Tibial nerve (tissue), 4 donors: ENCODE measurements around the gene PLCD3. TPM values are rescaled to one million over a fixed set of nuclear protein-coding genes. Genes with fewer than 3 reads are reported as not detected.

Experiments used
- DNase-seq, 2 donors: peaks; one replicate each; pipeline ENCODE4 v3.0.0-alpha.2; 2019; ENCODE audit warnings: low spot score in 2 of 2
- H3K27ac ChIP-seq, 4 donors: fragments of 200-600 bp; sonication (generic) in 3 of 4; one replicate each; pipeline ENCODE4 v1.5.1; 2017 to 2019; ENCODE audit warnings: mild to moderate bottlenecking in 1 of 4
- H3K27me3 ChIP-seq, 2 donors: fragments of 200-600 bp; sonication (generic) in 1 of 2; one replicate each; pipeline versions ENCODE4 v1.5.1 to v1.6.0; 2017 to 2019
- H3K36me3 ChIP-seq, 3 donors: fragments of 200-600 bp; sonication (generic); one replicate each; pipeline ENCODE4 v1.5.1; 2018 to 2019
- H3K4me1 ChIP-seq, 4 donors: fragments of 200-600 bp; sonication (generic) in 3 of 4; one replicate each; pipeline ENCODE4 v1.5.1; 2017 to 2019
- H3K4me3 ChIP-seq, 4 donors: fragments of 200-600 bp; sonication (generic) in 3 of 4; one replicate each; pipeline ENCODE4 v1.5.1; 2017 to 2019; ENCODE audit warnings: mild to moderate bottlenecking in 1 of 4, moderate library complexity in 1 of 4
- H3K9me3 ChIP-seq, 4 donors: fragments of 200-600 bp; sonication (generic) in 3 of 4; one replicate each; pipeline ENCODE4 v1.5.1; 2017 to 2019
- EP300 ChIP-seq, 2 donors: sonication (generic); formaldehyde crosslinking; IDR thresholded peaks; one replicate each; pipeline ENCODE4 v1.6.1; 2017; ENCODE audit warnings: antibody characterized with exemption in 2 of 2, mild to moderate bottlenecking in 1 of 2
- POLR2A ChIP-seq, 2 donors: fragments of 450-650 bp; IDR thresholded peaks; one replicate each; pipeline ENCODE4 v1.6.1; 2017; ENCODE audit warnings: antibody characterized with exemption in 2 of 2, mild to moderate bottlenecking in 2 of 2, moderate library complexity in 2 of 2
- WGBS, 2 donors: methylation state at CpG; one replicate each; pipeline ENCODE4 v1.1.5; 2018; 5-methylcytosine and 5-hydroxymethylcytosine counted together
- total RNA-seq, 4 donors: library from RNA; depleted of rRNA; stranded (reverse); fragments of >200 nt; gene quantifications; one replicate each; pipeline ENCODE4 v1.1.0, GENCODE V29; 2016
- TF ChIP-seq, protein P1 (sequence below), 5 experiments: fragments of 200-600 bp in 3 of 5; fragments of 450-650 bp in 2 of 5; sonication (generic) in 3 of 5; IDR thresholded peaks; one replicate each; pipeline ENCODE4 v1.5.1; 2016 to 2019; ENCODE audit warnings: antibody characterized with exemption in 5 of 5, mild to moderate bottlenecking in 3 of 5, moderate library complexity in 2 of 5

Gene PLCD3
- total RNA-seq, 4 donors from 2014 or later, result 45.7 to 103 (median 69.3) TPM

DNA sequence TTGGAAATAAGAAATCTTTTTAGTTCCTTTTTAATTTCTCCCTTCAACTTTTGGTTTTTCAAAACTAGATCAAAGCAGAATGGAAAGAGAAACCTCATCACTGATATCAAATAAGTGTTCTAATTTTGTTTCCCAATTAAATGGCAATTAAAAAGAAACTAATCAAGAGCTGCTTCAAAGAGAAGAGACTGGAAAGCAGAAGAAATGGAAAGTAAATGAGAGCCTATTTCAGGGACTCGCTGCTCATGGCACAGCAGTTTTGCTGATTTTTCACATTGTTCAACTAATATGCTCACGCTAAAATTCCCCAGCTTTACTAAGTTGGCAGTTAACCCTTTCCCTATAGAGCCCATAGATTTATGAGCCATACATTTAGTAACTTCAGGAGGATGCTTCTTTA, 64.7 kb downstream of the PLCD3 start:
- 41 to 46% methylated on average over 2 of the region's 2 CpGs for WGBS, 2 donors
- H3K9me3 ChIP-seq, result no peaks in the 10 kb centered on the region
- TF ChIP-seq EP300 (IDR thresholded peaks at IDR 0.05), result no peak
- TF ChIP-seq POLR2A (IDR thresholded peaks at IDR 0.05), result no peak
- TF ChIP-seq, protein P1, sequence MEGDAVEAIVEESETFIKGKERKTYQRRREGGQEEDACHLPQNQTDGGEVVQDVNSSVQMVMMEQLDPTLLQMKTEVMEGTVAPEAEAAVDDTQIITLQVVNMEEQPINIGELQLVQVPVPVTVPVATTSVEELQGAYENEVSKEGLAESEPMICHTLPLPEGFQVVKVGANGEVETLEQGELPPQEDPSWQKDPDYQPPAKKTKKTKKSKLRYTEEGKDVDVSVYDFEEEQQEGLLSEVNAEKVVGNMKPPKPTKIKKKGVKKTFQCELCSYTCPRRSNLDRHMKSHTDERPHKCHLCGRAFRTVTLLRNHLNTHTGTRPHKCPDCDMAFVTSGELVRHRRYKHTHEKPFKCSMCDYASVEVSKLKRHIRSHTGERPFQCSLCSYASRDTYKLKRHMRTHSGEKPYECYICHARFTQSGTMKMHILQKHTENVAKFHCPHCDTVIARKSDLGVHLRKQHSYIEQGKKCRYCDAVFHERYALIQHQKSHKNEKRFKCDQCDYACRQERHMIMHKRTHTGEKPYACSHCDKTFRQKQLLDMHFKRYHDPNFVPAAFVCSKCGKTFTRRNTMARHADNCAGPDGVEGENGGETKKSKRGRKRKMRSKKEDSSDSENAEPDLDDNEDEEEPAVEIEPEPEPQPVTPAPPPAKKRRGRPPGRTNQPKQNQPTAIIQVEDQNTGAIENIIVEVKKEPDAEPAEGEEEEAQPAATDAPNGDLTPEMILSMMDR (IDR thresholded peaks at IDR 0.05), result no peak
- no peak for DNase-seq
- H3K36me3 ChIP-seq, result peaks cover 0 to 54% (median 0%) of the 10 kb centered on the region in 3 donors
- no peak overlapping the region for H3K4me3 ChIP-seq
- no peaks in the 10 kb centered on the region for H3K27me3 ChIP-seq
- H3K27ac ChIP-seq, result peak overlapping the region in 1 of 4 donors; percentile 16
- peaks cover 2 to 59% (median 23%) of the 10 kb centered on the region in 4 donors for H3K4me1 ChIP-seq

GRCh38 chr17:45063198-45063597, 69.1 kb downstream of the PLCD3 start:
- Histone ChIP-seq H3K4me1 (peaks cover 8 to 82% (median 40%) of the 10 kb centered on the region in 4 donors), H3K9me3 (no peaks in the 10 kb centered on the region), H3K27ac (peak overlapping the region in 1 of 4 donors; percentile 11), H3K27me3 (no peaks in the 10 kb centered on the region), H3K4me3 (no peak overlapping the region), H3K36me3 (peaks cover 0 to 20% (median 0%) of the 10 kb centered on the region in 3 donors)
- DNase-seq, result no peak
- TF ChIP-seq, protein P1 (IDR thresholded peaks at IDR 0.05), result no peak
- TF ChIP-seq POLR2A (IDR thresholded peaks at IDR 0.05) (no peak), EP300 (IDR thresholded peaks at IDR 0.05) (no peak)
- 61 to 85% methylated on average over 1 of the region's 1 CpG for WGBS, 2 donors

GRCh38 chr17:45061606-45062205, 70.6 kb downstream of the PLCD3 start:
- Histone ChIP-seq H3K4me3 (peak overlapping the region; percentile 59 to 94 (median 68)), H3K4me1 (peaks cover 8 to 68% (median 37%) of the 10 kb centered on the region in 4 donors), H3K27ac (peak overlapping the region in 3 of 4 donors; percentile 89 to 97 (median 89)), H3K9me3 (no peaks in the 10 kb centered on the region), H3K27me3 (no peaks in the 10 kb centered on the region), H3K36me3 (peaks cover 0 to 12% (median 0%) of the 10 kb centered on the region in 3 donors)
- no peak for DNase-seq
- TF ChIP-seq EP300 (IDR thresholded peaks at IDR 0.05), result no peak
- TF ChIP-seq POLR2A (IDR thresholded peaks at IDR 0.05), result no peak
- TF ChIP-seq, protein P1 (IDR thresholded peaks at IDR 0.05), result no peak
- WGBS, 2 donors, result 13 to 15% methylated on average over 15 of the region's 15 CpGs

GRCh38 chr17:45060797-45061605, 71.3 kb downstream of the PLCD3 start, which contains the start of gene NMT1:
Gene NMT1, plus strand, starts transcription at chr17:45061317. Its CDS starts 13 bp downstream, at chr17:45061330.
- Histone ChIP-seq H3K4me3 (peak within 1 kb of the TSS; percentile 59 to 94 (median 68)), H3K27me3 (no peaks in the 10 kb centered on the region)

More at GRCh38 chr17:45060797-45061605, 71.3 kb downstream of the PLCD3 start, which contains the start of gene NMT1:
- Histone ChIP-seq H3K27ac (peak within 1 kb of the TSS; percentile 76 to 97 (median 89)), H3K4me1 (peaks cover 8 to 63% (median 34%) of the 10 kb centered on the region in 4 donors), H3K9me3 (no peaks in the 10 kb centered on the region), H3K36me3 (peaks cover 0 to 8% (median 0%) of the 10 kb centered on the region in 3 donors)
- 0% methylated on average over 45 to 49 of the region's 50 CpGs for WGBS, 2 donors
- DNase-seq, result peak; percentile 97 to 98
- TF ChIP-seq POLR2A (IDR thresholded peaks at IDR 0.05) (peak; percentile 80 to 93), EP300 (IDR thresholded peaks at IDR 0.05) (peak; percentile 70 to 99)
- TF ChIP-seq, protein P1 (IDR thresholded peaks at IDR 0.05), result peak in 2 of 5 experiments; percentile 50 to 58
